CD4-positive, CD25-positive, alpha-beta regulatory T cell (primary cell): ENCODE data around the gene RMND1. TPM values are rescaled to one million over a fixed set of nuclear protein-coding genes. Genes with fewer than 3 reads are reported as not detected.
A peak's percentile ranks its signal among the peaks of the same experiment; 100 is the strongest.

Experiments
- ATAC-seq, 2 donors: fragments of 150-1000 bp; cut with Tn5 transposase; one replicate each; pipeline ENCODE4 v1.10.0; 2021; ENCODE audit warnings: low read depth in 2 of 2, moderate number of reproducible peaks in 2 of 2, moderate library complexity in 1 of 2
- DNase-seq, 3 donors: peaks; one replicate each; pipeline versions ENCODE4 v3.0.0 to v3.0.0-alpha.2; 2012 to 2022; ENCODE audit warnings: mixed read lengths in 1 of 3
- H3K27ac ChIP-seq: one replicate; pipeline ENCODE4 v1.7.0; 2013; ENCODE audit warnings: mild to moderate bottlenecking, low read length; ENCODE audit not compliant: insufficient read depth, poor library complexity, severe bottlenecking
- H3K27me3 ChIP-seq: one replicate; pipeline ENCODE4 v1.7.0; 2013; ENCODE audit warnings: low read length; ENCODE audit not compliant: control insufficient read depth, insufficient read depth
- H3K36me3 ChIP-seq: one replicate; pipeline ENCODE4 v1.7.0; 2013; ENCODE audit warnings: mild to moderate bottlenecking, low read length, moderate library complexity; ENCODE audit not compliant: control insufficient read depth, insufficient read depth
- H3K4me1 ChIP-seq: 2 replicates; pipeline ENCODE4 v1.7.0; 2013; ENCODE audit warnings: mild to moderate bottlenecking, low read length; ENCODE audit not compliant: insufficient read depth, control insufficient read depth, poor library complexity, severe bottlenecking
- H3K4me3 ChIP-seq: one replicate; pipeline ENCODE4 v1.7.0; 2013; ENCODE audit warnings: low read depth, mild to moderate bottlenecking, low read length, moderate library complexity
- H3K9me3 ChIP-seq, 2 experiments: 1 replicate in 1 of 2; 2 replicates in 1 of 2; pipeline ENCODE4 v1.7.0; 2013; ENCODE audit warnings: low read length in 2 of 2, mild to moderate bottlenecking in 1 of 2, moderate library complexity in 1 of 2; ENCODE audit not compliant: control insufficient read depth in 2 of 2
- H3K27ac Mint-ChIP-seq, 3 donors: one replicate each; pipeline ENCODE4 v1.8.0; 2020 to 2022; ENCODE audit warnings: mild to moderate bottlenecking in 3 of 3, mixed read lengths in 3 of 3, moderate library complexity in 2 of 3
- H3K27me3 Mint-ChIP-seq: one replicate; pipeline ENCODE4 v1.8.0; 2022; ENCODE audit warnings: mild to moderate bottlenecking, mixed read lengths
- H3K36me3 Mint-ChIP-seq: one replicate; pipeline ENCODE4 v1.8.0; 2020; ENCODE audit warnings: mixed read lengths
- H3K4me1 Mint-ChIP-seq, 4 donors: one replicate each; pipeline ENCODE4 v1.8.0; 2020 to 2022; ENCODE audit warnings: mixed read lengths in 4 of 4, mild to moderate bottlenecking in 1 of 4
- H3K4me3 Mint-ChIP-seq, 4 donors: one replicate each; pipeline ENCODE4 v1.8.0; 2020 to 2022; ENCODE audit warnings: mild to moderate bottlenecking in 4 of 4, mixed read lengths in 4 of 4, moderate library complexity in 3 of 4
- H3K9me3 Mint-ChIP-seq, 7 donors: one replicate each; pipeline ENCODE4 v1.8.0; 2020 to 2022; ENCODE audit warnings: mixed read lengths in 7 of 7, mild to moderate bottlenecking in 3 of 7, moderate library complexity in 2 of 7
- polyA plus RNA-seq, 4 donors: library from polyadenylated mRNA; unstranded; fragments of 300-500 nt; fragmentation: Illumina TruSeq; gene quantifications; one replicate each; pipeline ENCODE4 v1.2.3, GENCODE V29; 2021
- total RNA-seq: library from RNA; stranded (reverse); gene quantifications from one replicate; pipeline ENCODE4 v1.2.3, GENCODE V29; 2022

RMND1 gene
- total and polyA plus RNA-seq, 5 donors from 2014 or later, result 10.2 to 13.3 (median 11.9) TPM

- ATAC-seq, result peak in 1 of 2 donors; percentile 24
- peak overlapping the region; percentile 91 for H3K27ac ChIP-seq
- H3K36me3 ChIP-seq, result peaks cover 3% of the 10 kb centered on the region
- Mint-ChIP-seq H3K4me3 (peak overlapping the region; percentile 33 to 93 (median 60)), H3K27ac (peak overlapping the region; percentile 24 to 96 (median 96)), H3K36me3 (peaks cover 12% of the 10 kb centered on the region), H3K9me3 (no peaks in the 10 kb centered on the region), H3K4me1 (peaks cover 46 to 73% (median 62%) of the 10 kb centered on the region in 4 donors), H3K27me3 (no peaks in the 10 kb centered on the region)
- H3K4me1 ChIP-seq, result peaks cover 77% of the 10 kb centered on the region
- no peaks in the 10 kb centered on the region for H3K9me3 ChIP-seq
- peak in 1 of 3 donors; percentile 77 for DNase-seq
- peak overlapping the region; percentile 30 for H3K4me3 ChIP-seq
- H3K27me3 ChIP-seq, result no peaks in the 10 kb centered on the region
Observed at GRCh38 chr6:151381722-151382121, 70.2 kb downstream of the RMND1 start.

GRCh38 chr6:151380848-151381205 is 71.1 kb downstream of the RMND1 start:
- Histone ChIP-seq H3K4me3 (peak overlapping the region; percentile 85), H3K4me1 (peaks cover 82% of the 10 kb centered on the region), H3K27me3 (no peaks in the 10 kb centered on the region), H3K9me3 (no peaks in the 10 kb centered on the region), H3K36me3 (peaks cover 3% of the 10 kb centered on the region), H3K27ac (peak overlapping the region; percentile 91)
- Mint-ChIP-seq H3K27ac (peak overlapping the region; percentile 96 to 99 (median 97)), H3K27me3 (no peaks in the 10 kb centered on the region), H3K9me3 (no peaks in the 10 kb centered on the region), H3K4me1 (peaks cover 55 to 76% (median 66%) of the 10 kb centered on the region in 4 donors), H3K36me3 (peaks cover 13% of the 10 kb centered on the region), H3K4me3 (peak overlapping the region; percentile 80 to 96 (median 88))
- peak; percentile 19 to 22 for ATAC-seq
- no peak for DNase-seq

- Histone ChIP-seq H3K27me3 (no peaks in the 10 kb centered on the region), H3K4me3 (peak overlapping the region; percentile 85), H3K4me1 (peaks cover 82% of the 10 kb centered on the region), H3K36me3 (peaks cover 3% of the 10 kb centered on the region), H3K9me3 (no peaks in the 10 kb centered on the region), H3K27ac (peak overlapping the region; percentile 91)
- Mint-ChIP-seq H3K4me1 (peaks cover 54 to 77% (median 65%) of the 10 kb centered on the region in 4 donors), H3K4me3 (peak overlapping the region; percentile 80 to 96 (median 88)), H3K9me3 (no peaks in the 10 kb centered on the region), H3K36me3 (peaks cover 13% of the 10 kb centered on the region), H3K27me3 (no peaks in the 10 kb centered on the region), H3K27ac (peak overlapping the region; percentile 96 to 99 (median 97))
- ATAC-seq (peak; percentile 58 to 70), DNase-seq (peak in 2 of 3 donors; percentile 46 to 82)
Observed at GRCh38 chr6:151379933-151380847, 71.7 kb downstream of the RMND1 start.

- H3K36me3 ChIP-seq, result peaks cover 10% of the 10 kb centered on the region
- peaks cover 90% of the 10 kb centered on the region for H3K4me1 ChIP-seq
- H3K27ac ChIP-seq, result no peak overlapping the region
- H3K4me3 ChIP-seq, result no peak overlapping the region
- peak overlapping the region in 1 of 3 donors; percentile 42 for H3K27ac Mint-ChIP-seq
- H3K9me3 ChIP-seq, result no peaks in the 10 kb centered on the region
- no peak for ATAC-seq
- H3K27me3 Mint-ChIP-seq, result no peaks in the 10 kb centered on the region
- DNase-seq, result no peak
- H3K36me3 Mint-ChIP-seq, result peaks cover 15% of the 10 kb centered on the region
- H3K27me3 ChIP-seq, result no peaks in the 10 kb centered on the region
- H3K4me1 Mint-ChIP-seq, result peaks cover 66 to 88% (median 77%) of the 10 kb centered on the region in 4 donors
- peak overlapping the region in 1 of 4 donors; percentile 73 for H3K4me3 Mint-ChIP-seq
- peaks cover 0 to 1% (median 0%) of the 10 kb centered on the region in 7 donors for H3K9me3 Mint-ChIP-seq
Observed at GRCh38 chr6:151377095-151377494, 74.8 kb downstream of the RMND1 start.

- no peaks in the 10 kb centered on the region for H3K9me3 ChIP-seq
- no peaks in the 10 kb centered on the region for H3K27me3 ChIP-seq
- Mint-ChIP-seq H3K9me3 (peaks cover 0 to 1% (median 0%) of the 10 kb centered on the region in 7 donors), H3K4me1 (peaks cover 69 to 90% (median 79%) of the 10 kb centered on the region in 4 donors), H3K27me3 (no peaks in the 10 kb centered on the region), H3K4me3 (peak overlapping the region; percentile 68 to 86 (median 73)), H3K36me3 (peaks cover 21% of the 10 kb centered on the region), H3K27ac (peak overlapping the region in 2 of 3 donors; percentile 42 to 77)
- DNase-seq (peak in 1 of 3 donors; percentile 33), ATAC-seq (no peak)
- H3K4me3 ChIP-seq, result peak overlapping the region; percentile 39
- H3K4me1 ChIP-seq, result peaks cover 91% of the 10 kb centered on the region
- H3K36me3 ChIP-seq, result peaks cover 16% of the 10 kb centered on the region
- H3K27ac ChIP-seq, result peak overlapping the region; percentile 37
Observed at GRCh38 chr6:151376440-151376839, 75.5 kb downstream of the RMND1 start.

- peaks cover 86% of the 10 kb centered on the region for H3K4me1 ChIP-seq
- H3K9me3 ChIP-seq, result no peaks in the 10 kb centered on the region
- H3K27me3 ChIP-seq, result no peaks in the 10 kb centered on the region
- Mint-ChIP-seq H3K4me3 (peak overlapping the region; percentile 68 to 86 (median 73)), H3K4me1 (peaks cover 72 to 88% (median 80%) of the 10 kb centered on the region in 4 donors), H3K27me3 (no peaks in the 10 kb centered on the region), H3K36me3 (peaks cover 27% of the 10 kb centered on the region), H3K27ac (peak overlapping the region in 2 of 3 donors; percentile 42 to 67), H3K9me3 (peaks cover 0 to 1% (median 0%) of the 10 kb centered on the region in 7 donors)
- no peak overlapping the region for H3K27ac ChIP-seq
- no peak for DNase-seq
- peaks cover 22% of the 10 kb centered on the region for H3K36me3 ChIP-seq
- H3K4me3 ChIP-seq, result peak overlapping the region; percentile 2
- ATAC-seq, result no peak
Observed at GRCh38 chr6:151375833-151376232, 76.1 kb downstream of the RMND1 start.

GRCh38 chr6:151374036-151374683 is 77.8 kb downstream of the RMND1 start:
- H3K36me3 Mint-ChIP-seq, result peaks cover 36% of the 10 kb centered on the region
- H3K9me3 Mint-ChIP-seq, result peaks cover 0 to 1% (median 0%) of the 10 kb centered on the region in 7 donors
- Histone ChIP-seq H3K9me3 (no peaks in the 10 kb centered on the region), H3K4me3 (peak overlapping the region; percentile 75), H3K4me1 (peaks cover 69% of the 10 kb centered on the region), H3K27ac (peak overlapping the region; percentile 65), H3K27me3 (no peaks in the 10 kb centered on the region), H3K36me3 (peaks cover 29% of the 10 kb centered on the region)
- ATAC-seq (no peak), DNase-seq (peak in 1 of 3 donors; percentile 44)
- H3K4me1 Mint-ChIP-seq, result peaks cover 55 to 73% (median 65%) of the 10 kb centered on the region in 4 donors
- peak overlapping the region; percentile 26 to 89 (median 76) for H3K27ac Mint-ChIP-seq
- no peaks in the 10 kb centered on the region for H3K27me3 Mint-ChIP-seq
- H3K4me3 Mint-ChIP-seq, result peak overlapping the region; percentile 63 to 85 (median 77)
